ENCODE results near the gene EMP1.

- TF ChIP-seq, protein P1, sequence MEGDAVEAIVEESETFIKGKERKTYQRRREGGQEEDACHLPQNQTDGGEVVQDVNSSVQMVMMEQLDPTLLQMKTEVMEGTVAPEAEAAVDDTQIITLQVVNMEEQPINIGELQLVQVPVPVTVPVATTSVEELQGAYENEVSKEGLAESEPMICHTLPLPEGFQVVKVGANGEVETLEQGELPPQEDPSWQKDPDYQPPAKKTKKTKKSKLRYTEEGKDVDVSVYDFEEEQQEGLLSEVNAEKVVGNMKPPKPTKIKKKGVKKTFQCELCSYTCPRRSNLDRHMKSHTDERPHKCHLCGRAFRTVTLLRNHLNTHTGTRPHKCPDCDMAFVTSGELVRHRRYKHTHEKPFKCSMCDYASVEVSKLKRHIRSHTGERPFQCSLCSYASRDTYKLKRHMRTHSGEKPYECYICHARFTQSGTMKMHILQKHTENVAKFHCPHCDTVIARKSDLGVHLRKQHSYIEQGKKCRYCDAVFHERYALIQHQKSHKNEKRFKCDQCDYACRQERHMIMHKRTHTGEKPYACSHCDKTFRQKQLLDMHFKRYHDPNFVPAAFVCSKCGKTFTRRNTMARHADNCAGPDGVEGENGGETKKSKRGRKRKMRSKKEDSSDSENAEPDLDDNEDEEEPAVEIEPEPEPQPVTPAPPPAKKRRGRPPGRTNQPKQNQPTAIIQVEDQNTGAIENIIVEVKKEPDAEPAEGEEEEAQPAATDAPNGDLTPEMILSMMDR (IDR thresholded peaks at IDR 0.05; ENCODE audit: poor library complexity), result no peak
- no peak for TF ChIP-seq EZH2phosphoT487 (IDR thresholded peaks at IDR 0.05; ENCODE audit: low read depth, severe bottlenecking, unreplicated experiment)
Measured at GRCh38 chr12:13183620-13184019, 12.9 kb upstream of the EMP1 start.
